GM12872 (cell line): ENCODE measurements around the gene FAF2.
A peak's percentile ranks its signal among the peaks of the same experiment; 100 is the strongest.

Experiments used
- CTCF ChIP-seq: IDR thresholded peaks from 3 replicates; pipeline ENCODE4 v1.5.1; 2011; ENCODE audit warnings: low read depth, mild to moderate bottlenecking, low read length, moderate library complexity; ENCODE audit not compliant: insufficient read depth

The FAF2 gene

DNA sequence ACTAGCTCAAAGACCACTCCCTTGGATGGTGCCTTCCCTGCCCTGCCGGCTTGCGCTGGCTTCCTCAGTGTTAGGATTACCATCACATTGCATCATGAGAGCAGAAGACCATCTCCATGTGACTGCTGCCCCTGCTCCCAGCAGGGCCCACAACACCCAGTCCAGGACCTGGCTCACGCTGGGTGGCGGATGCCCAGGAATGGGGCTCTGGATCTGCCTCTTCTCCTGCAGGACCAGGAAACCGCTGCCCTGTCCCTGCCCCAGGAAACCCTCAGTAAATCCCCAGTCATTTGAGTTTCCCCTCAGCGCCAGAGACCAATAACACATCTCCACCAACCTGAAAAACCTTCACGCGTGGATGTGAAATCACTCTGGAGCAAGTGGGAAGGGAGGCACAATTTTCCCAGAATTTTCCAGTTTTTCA is 92.3 kb downstream of the FAF2 start:
- no peak for TF ChIP-seq CTCF

- TF ChIP-seq CTCF, result no peak
Measured at GRCh38 chr5:176540956-176541337, 92.8 kb downstream of the FAF2 start.

GRCh38 chr5:176541338-176542134 is 93.4 kb downstream of the FAF2 start:
- TF ChIP-seq CTCF, result no peak

GRCh38 chr5:176542135-176542595 is 94.0 kb downstream of the FAF2 start:
- TF ChIP-seq CTCF, result no peak

DNA sequence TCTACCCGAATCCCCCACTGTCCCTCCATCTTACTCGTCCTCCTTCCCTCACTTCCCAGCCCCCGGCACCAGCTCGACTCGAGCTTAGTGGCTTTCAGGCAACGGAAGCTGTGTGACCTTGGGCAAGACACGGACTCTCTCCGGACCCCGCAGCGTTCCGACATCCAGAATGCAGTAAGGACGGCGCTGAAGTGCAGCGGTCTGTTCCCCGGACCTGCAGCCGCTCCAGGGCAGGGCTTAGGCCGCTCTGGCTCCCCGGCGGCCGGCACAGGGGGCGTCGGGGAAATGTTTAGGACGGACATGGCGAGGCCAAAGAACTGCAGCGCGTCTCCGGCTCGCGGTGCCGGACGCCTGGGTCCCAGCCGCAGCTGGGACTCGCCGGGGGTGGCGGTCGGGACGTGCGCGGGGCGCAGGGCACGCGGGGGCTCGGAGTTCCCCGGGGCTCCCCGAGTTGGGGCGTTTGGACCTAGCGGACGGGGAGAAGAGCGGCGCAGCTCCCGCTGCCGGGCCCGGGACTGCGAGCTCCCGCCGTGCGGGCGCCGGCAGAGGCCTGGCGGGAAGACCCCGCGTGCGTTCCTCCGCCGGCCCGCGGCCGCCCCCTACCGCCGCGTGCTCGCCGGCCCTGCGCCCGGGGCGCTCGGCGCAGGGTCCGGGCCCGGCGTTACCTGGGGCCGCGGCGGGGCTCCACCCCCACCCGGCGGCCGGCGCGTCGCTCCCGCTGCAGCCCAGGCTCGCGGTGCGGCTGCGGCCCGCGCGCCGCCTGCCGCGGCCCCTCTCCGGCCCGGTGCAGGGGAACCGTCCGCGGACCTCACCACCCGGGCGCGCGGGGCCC is 94.6 kb downstream of the FAF2 start:
- peak; percentile 38; the same call in 2 of the 3 replicates for TF ChIP-seq CTCF

DNA sequence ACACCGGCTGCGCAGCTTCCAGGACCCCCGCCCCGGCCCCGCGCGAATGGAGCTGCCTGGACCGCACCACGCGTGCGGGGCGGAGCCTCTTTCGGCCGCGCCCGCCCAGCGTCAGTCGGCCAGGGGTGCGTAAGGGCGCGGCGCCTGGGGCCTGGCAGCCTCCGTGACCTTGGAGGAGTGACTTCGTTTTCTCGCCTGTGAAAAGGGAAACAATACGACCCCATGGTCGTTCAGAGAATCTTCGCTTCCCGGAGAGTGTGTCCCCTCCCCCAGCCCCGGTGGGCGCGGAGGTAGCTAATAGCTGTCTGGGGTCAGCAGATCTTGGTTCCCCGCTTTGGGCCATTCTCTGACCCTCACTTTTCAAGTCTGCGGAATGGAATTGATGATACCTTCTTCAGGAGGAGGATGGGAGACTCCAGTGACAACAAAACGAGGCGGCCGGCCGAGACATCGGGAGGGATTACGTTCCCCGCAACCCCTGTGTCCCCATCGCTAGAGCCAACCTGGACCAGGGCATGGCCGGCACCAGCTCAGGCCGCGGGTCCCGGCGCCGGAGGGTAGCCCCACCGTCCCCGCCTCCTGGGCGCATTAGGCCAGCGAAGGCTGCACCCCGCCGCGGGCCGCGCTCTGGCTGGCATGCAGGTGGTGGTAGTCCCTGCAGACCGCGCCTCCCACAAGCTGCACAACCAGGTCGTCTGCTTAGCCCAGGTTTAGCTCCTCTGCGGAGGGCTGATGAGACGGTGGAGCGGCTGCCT is 95.4 kb downstream of the FAF2 start:
- TF ChIP-seq CTCF, result no peak

- TF ChIP-seq CTCF, result no peak
Measured at GRCh38 chr5:176545388-176545736, 97.2 kb downstream of the FAF2 start.
